Endothelial cell (in vitro differentiated cells): ENCODE measurements around the gene RNF144A. TPM values are rescaled to one million over a fixed set of nuclear protein-coding genes. Genes with fewer than 3 reads are reported as not detected.

Experiments used
- DNase-seq: peaks from one replicate; pipeline ENCODE4 v3.0.0; 2021; ENCODE audit warnings: low spot score
- H3K27ac Mint-ChIP-seq: one replicate; pipeline ENCODE4 v1.8.0; 2021; ENCODE audit warnings: mixed read lengths, inconsistent platforms; ENCODE audit not compliant: unreplicated experiment
- H3K27me3 Mint-ChIP-seq: one replicate; pipeline ENCODE4 v1.8.0; 2021; ENCODE audit warnings: mild to moderate bottlenecking, moderate library complexity, mixed read lengths, inconsistent platforms; ENCODE audit not compliant: unreplicated experiment
- H3K36me3 Mint-ChIP-seq: one replicate; pipeline ENCODE4 v1.8.0; 2021; ENCODE audit warnings: mild to moderate bottlenecking, low read depth, mixed read lengths, inconsistent platforms; ENCODE audit not compliant: unreplicated experiment
- H3K4me1 Mint-ChIP-seq: one replicate; pipeline ENCODE4 v1.8.0; 2021; ENCODE audit warnings: mild to moderate bottlenecking, mixed read lengths, inconsistent platforms; ENCODE audit not compliant: unreplicated experiment
- H3K4me3 Mint-ChIP-seq: one replicate; pipeline ENCODE4 v1.8.0; 2021; ENCODE audit warnings: mild to moderate bottlenecking, mixed read lengths, inconsistent platforms; ENCODE audit not compliant: unreplicated experiment
- H3K9me3 Mint-ChIP-seq: one replicate; pipeline ENCODE4 v1.8.0; 2021; ENCODE audit warnings: mixed read lengths, inconsistent platforms; ENCODE audit not compliant: unreplicated experiment
- total RNA-seq: library from RNA; stranded (reverse); fragmentation: NEBNext Ultra II Directional; extraction: Animal tissue kit (Norgen Biotek cat#: 25700); gene quantifications from one replicate; pipeline ENCODE4 v1.2.1, GENCODE V29; 2021; ENCODE audit not compliant: unreplicated experiment
- TF ChIP-seq, protein P1 (sequence below): fragments of 200-600 bp; sonication (generic); IDR thresholded peaks from one replicate; pipeline ENCODE4 v1.5.0; 2021; ENCODE audit warnings: antibody characterized with exemption; ENCODE audit not compliant: unreplicated experiment

RNF144A gene
- total RNA-seq, 1 donor from 2014 or later, result 81.3 TPM

DNA sequence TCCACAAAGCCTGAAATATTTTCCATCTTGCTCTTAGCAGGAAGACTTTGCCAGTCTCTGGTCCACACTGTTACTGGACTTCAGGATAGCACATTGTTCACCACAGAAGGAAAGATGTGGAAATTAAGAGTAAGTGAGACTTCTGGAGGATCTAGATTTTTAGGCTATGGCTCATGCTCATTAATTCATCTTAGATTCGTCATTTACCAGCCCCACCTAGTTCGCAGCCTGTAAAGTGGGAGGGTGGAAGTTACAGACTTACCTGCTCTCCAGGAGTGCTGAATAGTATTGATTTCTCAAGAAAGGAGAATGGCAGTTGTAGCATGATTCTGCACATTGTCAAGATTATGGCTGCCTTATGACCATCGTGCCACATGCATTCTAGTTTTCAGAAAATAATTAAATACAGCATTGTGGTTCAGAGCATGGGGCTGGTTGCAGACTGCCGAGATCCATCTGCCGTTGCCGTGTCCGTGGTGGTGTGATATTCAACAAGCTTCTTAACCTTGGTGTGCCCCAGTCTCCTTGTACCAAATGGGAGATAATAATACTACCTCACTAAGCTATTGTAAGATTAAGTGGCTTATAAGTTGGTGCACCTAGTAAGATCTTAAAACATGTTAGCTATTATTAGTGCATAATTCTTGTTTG, 56.8 kb downstream of the RNF144A start:
- H3K9me3 Mint-ChIP-seq, result no peaks in the 10 kb centered on the region
- H3K4me3 Mint-ChIP-seq, result no peak overlapping the region
- TF ChIP-seq, protein P1, sequence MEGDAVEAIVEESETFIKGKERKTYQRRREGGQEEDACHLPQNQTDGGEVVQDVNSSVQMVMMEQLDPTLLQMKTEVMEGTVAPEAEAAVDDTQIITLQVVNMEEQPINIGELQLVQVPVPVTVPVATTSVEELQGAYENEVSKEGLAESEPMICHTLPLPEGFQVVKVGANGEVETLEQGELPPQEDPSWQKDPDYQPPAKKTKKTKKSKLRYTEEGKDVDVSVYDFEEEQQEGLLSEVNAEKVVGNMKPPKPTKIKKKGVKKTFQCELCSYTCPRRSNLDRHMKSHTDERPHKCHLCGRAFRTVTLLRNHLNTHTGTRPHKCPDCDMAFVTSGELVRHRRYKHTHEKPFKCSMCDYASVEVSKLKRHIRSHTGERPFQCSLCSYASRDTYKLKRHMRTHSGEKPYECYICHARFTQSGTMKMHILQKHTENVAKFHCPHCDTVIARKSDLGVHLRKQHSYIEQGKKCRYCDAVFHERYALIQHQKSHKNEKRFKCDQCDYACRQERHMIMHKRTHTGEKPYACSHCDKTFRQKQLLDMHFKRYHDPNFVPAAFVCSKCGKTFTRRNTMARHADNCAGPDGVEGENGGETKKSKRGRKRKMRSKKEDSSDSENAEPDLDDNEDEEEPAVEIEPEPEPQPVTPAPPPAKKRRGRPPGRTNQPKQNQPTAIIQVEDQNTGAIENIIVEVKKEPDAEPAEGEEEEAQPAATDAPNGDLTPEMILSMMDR, result no peak
- no peak overlapping the region for H3K27ac Mint-ChIP-seq
- H3K4me1 Mint-ChIP-seq, result no peaks in the 10 kb centered on the region
- peaks cover 26% of the 10 kb centered on the region for H3K36me3 Mint-ChIP-seq
- H3K27me3 Mint-ChIP-seq, result no peaks in the 10 kb centered on the region
- DNase-seq, result no peak

DNA sequence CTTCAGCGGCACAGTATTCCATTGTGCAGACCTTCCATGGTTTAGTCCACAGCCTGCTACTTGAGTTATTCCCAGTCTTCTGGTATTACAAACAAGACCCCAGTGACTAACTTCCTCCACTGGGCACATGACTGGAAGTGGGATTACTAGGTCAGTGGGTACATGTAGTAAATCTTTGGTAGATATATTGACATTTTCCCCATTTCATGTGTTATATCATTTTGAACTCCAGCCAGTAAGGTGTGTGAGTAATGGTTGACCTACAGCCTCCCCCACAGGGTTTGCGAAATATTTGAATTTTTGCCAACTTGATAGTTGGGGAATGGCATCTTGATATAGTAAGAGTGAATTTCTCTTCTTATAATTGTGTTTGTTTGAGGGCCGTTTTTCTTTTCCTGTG, 58.8 kb downstream of the RNF144A start:
- Mint-ChIP-seq H3K27me3 (no peaks in the 10 kb centered on the region), H3K9me3 (no peaks in the 10 kb centered on the region), H3K36me3 (peaks cover 36% of the 10 kb centered on the region), H3K27ac (no peak overlapping the region), H3K4me3 (no peak overlapping the region), H3K4me1 (no peaks in the 10 kb centered on the region)
- TF ChIP-seq, protein P1, result no peak
- no peak for DNase-seq

DNA sequence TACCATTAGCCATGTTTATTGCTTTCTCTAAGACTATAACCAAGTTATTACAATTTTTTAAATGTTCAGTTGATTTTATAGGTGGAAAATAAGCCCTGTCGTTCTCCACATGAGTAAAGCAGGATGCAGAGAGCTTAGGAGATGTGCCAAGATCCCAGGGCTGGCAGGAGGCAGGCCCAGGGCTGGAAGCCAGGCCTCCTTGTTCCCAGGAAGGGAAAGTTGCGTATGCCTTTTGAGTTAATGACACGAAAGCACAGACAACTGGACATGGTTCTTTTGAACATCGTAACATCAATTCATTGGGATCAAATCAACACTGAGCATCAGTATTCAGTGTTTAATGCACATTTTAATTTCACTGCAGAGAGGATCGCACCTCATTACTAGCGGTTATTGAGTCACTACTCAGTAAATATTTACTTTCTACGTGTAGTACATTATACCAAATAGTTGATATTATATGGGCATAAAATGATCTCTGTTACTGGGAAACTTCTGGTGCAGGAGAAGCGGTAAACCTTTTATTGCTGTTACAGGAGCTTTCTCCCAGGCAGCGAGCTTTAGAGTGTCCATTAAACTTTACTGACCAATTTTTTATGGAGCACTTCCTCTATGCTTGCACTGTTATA, 60.0 kb downstream of the RNF144A start:
- Mint-ChIP-seq H3K9me3 (no peaks in the 10 kb centered on the region), H3K27ac (no peak overlapping the region), H3K4me1 (peaks cover 2% of the 10 kb centered on the region), H3K27me3 (peaks cover 4% of the 10 kb centered on the region), H3K4me3 (no peak overlapping the region), H3K36me3 (peaks cover 37% of the 10 kb centered on the region)
- no peak for DNase-seq
- TF ChIP-seq, protein P1, result no peak

DNA sequence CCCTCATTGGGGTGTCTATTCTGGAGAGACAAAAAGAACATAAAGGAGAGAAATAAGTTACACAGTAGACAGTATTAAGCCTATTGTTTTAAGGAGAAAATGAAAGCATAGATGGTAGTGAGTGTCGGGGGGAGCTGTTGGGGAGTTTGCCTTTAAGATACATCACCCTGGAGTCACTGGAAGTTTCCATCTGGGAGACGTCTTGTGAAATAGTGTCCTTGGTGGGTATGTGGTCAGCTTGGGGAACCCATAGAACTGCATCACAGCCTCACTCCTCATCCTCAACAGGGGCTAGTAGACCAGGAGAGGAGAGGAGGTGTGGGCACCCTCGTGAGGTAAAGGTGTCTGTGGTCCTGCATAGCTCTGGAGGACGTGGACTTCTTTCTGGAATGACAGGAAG, 60.6 kb downstream of the RNF144A start:
- H3K4me1 Mint-ChIP-seq, result peaks cover 5% of the 10 kb centered on the region
- no peak overlapping the region for H3K4me3 Mint-ChIP-seq
- H3K27ac Mint-ChIP-seq, result no peak overlapping the region
- DNase-seq, result no peak
- TF ChIP-seq, protein P1, result no peak
- H3K9me3 Mint-ChIP-seq, result no peaks in the 10 kb centered on the region
- H3K36me3 Mint-ChIP-seq, result peaks cover 39% of the 10 kb centered on the region
- peaks cover 4% of the 10 kb centered on the region for H3K27me3 Mint-ChIP-seq

DNA sequence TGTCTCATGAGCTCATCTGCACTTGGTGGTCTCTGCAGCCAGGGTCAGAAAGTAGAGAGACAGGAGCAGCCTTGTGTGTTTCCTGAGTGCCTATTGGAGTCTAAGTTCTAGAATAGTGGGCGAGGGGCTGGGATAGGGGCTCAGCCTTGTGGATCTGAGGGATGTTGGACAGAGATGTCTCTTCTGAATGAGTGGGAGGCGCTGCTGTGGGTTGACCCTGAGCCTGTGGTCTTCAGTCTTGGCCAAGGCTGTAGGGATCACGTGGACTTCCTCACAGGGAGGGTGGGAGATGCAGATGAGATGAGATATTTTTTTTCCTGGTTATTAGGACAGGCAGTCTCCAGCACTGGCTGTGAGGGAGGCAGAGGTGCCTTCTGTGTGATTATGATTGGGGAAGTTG, 61.8 kb downstream of the RNF144A start:
- no peak for DNase-seq
- Mint-ChIP-seq H3K4me3 (no peak overlapping the region), H3K27ac (no peak overlapping the region), H3K27me3 (peaks cover 4% of the 10 kb centered on the region), H3K4me1 (peaks cover 17% of the 10 kb centered on the region), H3K36me3 (peaks cover 39% of the 10 kb centered on the region), H3K9me3 (no peaks in the 10 kb centered on the region)
- TF ChIP-seq, protein P1, result no peak
